Activated naive CD8-positive, alpha-beta T cell treated with anti-CD3 and anti-CD28 coated beads, Interleukin-2, amount 10 ng/mL, durations not matched to agents 7 days and 5 days (primary cell): ENCODE results near the gene KCNJ1. TPM values are rescaled to one million over a fixed set of nuclear protein-coding genes. Genes with fewer than 3 reads are reported as not detected.
A peak's percentile ranks its signal among the peaks of the same experiment; 100 is the strongest.

Experiments
- ATAC-seq: fragments of 150-1000 bp; cut with Tn5 transposase; one replicate; pipeline ENCODE4 v1.10.0; 2021; ENCODE audit warnings: low read depth, moderate library complexity
- POLR2A ChIA-PET: fragments of 350-600 bp; sonication (Branson Sonifier 250); formaldehyde crosslinking; loops from one replicate; lab custom pipeline; 2021; ENCODE audit warnings: antibody characterized with exemption; lab: Charles Lee
- DNase-seq: peaks from one replicate; pipeline ENCODE4 v3.0.0; 2021
- H3K27ac Mint-ChIP-seq: one replicate; pipeline ENCODE4 v1.8.0; 2022; ENCODE audit warnings: mild to moderate bottlenecking, mixed read lengths
- H3K27me3 Mint-ChIP-seq: one replicate; pipeline ENCODE4 v1.8.0; 2022; ENCODE audit warnings: mild to moderate bottlenecking, moderate library complexity, mixed read lengths
- H3K36me3 Mint-ChIP-seq: one replicate; pipeline ENCODE4 v1.8.0; 2021; ENCODE audit warnings: mild to moderate bottlenecking, mixed read lengths
- H3K4me1 Mint-ChIP-seq: one replicate; pipeline ENCODE4 v1.8.0; 2021; ENCODE audit warnings: mixed read lengths
- H3K4me3 Mint-ChIP-seq: one replicate; pipeline ENCODE4 v1.8.0; 2022; ENCODE audit warnings: mild to moderate bottlenecking, moderate library complexity, mixed read lengths
- H3K9me3 Mint-ChIP-seq: one replicate; pipeline ENCODE4 v1.8.0; 2021; ENCODE audit warnings: mixed read lengths
- total RNA-seq, 2 experiments: library from RNA; stranded (reverse); gene quantifications; one replicate each; pipeline ENCODE4 v1.2.3, GENCODE V29; 2021

The KCNJ1 gene
- total RNA-seq, 2 experiments from 2014 or later = 0.14 TPM; not detected in 1

DNA sequence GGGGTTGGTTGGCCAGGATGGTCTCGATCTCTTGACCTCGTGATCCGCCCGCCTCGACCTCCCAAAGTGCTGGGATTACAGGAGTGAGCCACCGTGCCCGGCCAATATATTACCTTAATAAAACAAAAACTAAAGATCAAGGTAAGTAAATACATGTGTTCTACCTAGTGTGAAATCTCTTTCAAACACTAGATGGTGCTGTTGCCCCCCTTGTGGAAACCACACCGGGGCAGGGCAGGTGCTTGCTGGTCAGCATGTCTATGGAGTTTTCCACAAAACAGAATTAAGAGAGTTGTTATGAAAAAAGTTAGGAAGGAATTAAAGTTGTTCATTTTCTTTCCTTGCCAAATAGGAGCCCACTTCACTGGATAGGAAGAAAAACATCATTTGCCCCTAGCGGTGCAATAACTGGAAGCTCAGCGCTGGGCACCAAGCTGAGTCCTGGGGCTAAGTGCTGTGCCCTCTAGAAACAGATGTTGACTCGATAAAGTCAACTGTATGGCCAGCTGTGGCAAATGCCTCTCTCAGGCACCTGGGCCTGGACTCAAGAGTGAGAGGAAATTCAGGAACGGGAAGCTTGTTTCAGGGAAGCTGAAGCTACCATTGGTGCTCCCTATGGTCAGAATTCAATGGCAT, 17.7 kb upstream of the KCNJ1 start:
- Mint-ChIP-seq H3K27me3 (peaks cover 55% of the 10 kb centered on the region), H3K4me3 (no peak overlapping the region)
- POLR2A ChIA-PET = interaction anchor here (1.5 kb wide), 1 partner anchor 72 kb away, joined by 3 read pairs; no protein-coding TSS in a partner anchor

GRCh38 chr11:128884054-128884453, 17.0 kb upstream of the KCNJ1 start:
- ATAC-seq (no peak), DNase-seq (no peak)
- no peak overlapping the region for H3K27ac Mint-ChIP-seq
- H3K36me3 Mint-ChIP-seq = no peaks in the 10 kb centered on the region
- H3K9me3 Mint-ChIP-seq = no peaks in the 10 kb centered on the region
- no peak overlapping the region for H3K4me3 Mint-ChIP-seq
- peaks cover 47% of the 10 kb centered on the region for H3K27me3 Mint-ChIP-seq
- H3K4me1 Mint-ChIP-seq = peaks cover 2% of the 10 kb centered on the region
- POLR2A ChIA-PET = no interaction called here

More for the DNA sequence above, 17.7 kb upstream of the KCNJ1 start:
- no peaks in the 10 kb centered on the region for H3K9me3 Mint-ChIP-seq
- no peak overlapping the region for H3K27ac Mint-ChIP-seq
- H3K36me3 Mint-ChIP-seq = no peaks in the 10 kb centered on the region
- DNase-seq (no peak), ATAC-seq (peak; percentile 83)
- H3K4me1 Mint-ChIP-seq = peaks cover 2% of the 10 kb centered on the region

DNA sequence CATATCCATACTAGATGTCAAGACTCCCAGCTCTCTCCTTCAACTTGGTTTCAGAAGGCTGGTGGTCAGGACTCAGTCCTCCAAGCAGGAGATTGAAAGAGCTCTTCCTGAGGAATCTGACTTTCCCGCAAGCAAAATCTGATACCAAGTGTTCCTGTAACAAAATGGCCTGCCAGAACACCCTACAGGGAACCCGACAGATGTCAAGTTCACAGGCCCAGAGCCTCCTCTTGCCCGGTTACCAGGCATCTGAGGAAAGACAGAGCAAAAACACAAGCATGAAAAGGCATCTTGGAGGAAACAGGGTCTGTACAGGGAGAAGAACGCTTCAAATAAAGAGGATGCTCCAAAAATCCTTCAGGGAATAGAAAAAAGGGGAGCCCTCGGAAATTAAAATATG, 15.4 kb upstream of the KCNJ1 start:
- no peaks in the 10 kb centered on the region for H3K9me3 Mint-ChIP-seq
- H3K4me3 Mint-ChIP-seq = no peak overlapping the region
- H3K27ac Mint-ChIP-seq = no peak overlapping the region
- H3K36me3 Mint-ChIP-seq = no peaks in the 10 kb centered on the region
- peaks cover 2% of the 10 kb centered on the region for H3K4me1 Mint-ChIP-seq
- H3K27me3 Mint-ChIP-seq = peaks cover 37% of the 10 kb centered on the region
- DNase-seq = no peak
- POLR2A ChIA-PET = no interaction called here
- ATAC-seq = no peak

DNA sequence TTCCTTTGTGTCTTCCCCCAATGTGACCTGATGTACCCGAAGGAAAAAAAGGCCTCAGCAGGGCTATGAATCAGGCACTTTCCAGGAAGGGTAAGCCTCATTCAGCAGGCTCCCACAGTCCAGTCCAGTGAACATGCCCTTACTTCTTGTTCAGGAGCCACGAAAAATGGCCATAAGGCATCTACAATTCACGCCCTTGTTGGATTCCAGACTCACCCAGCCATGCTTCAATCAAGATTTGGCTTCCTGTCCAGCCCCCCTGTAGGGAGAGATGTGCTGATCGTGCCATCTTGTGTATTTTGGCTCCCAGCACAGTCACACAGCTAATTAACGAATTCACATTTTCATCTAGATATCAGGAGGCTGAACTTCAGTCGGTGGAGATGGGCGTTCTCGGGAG, 14.1 kb upstream of the KCNJ1 start:
- no peaks in the 10 kb centered on the region for H3K9me3 Mint-ChIP-seq
- no peak overlapping the region for H3K4me3 Mint-ChIP-seq
- no peak for DNase-seq
- H3K27ac Mint-ChIP-seq = no peak overlapping the region
- H3K4me1 Mint-ChIP-seq = peaks cover 2% of the 10 kb centered on the region
- peaks cover 36% of the 10 kb centered on the region for H3K27me3 Mint-ChIP-seq
- POLR2A ChIA-PET = no interaction called here
- no peak for ATAC-seq
- H3K36me3 Mint-ChIP-seq = no peaks in the 10 kb centered on the region

- Mint-ChIP-seq H3K9me3 (no peaks in the 10 kb centered on the region), H3K4me3 (no peak overlapping the region), H3K27ac (no peak overlapping the region), H3K4me1 (peaks cover 1% of the 10 kb centered on the region), H3K36me3 (no peaks in the 10 kb centered on the region), H3K27me3 (peaks cover 34% of the 10 kb centered on the region)
- ATAC-seq (no peak), DNase-seq (peak; percentile 7)
- POLR2A ChIA-PET = no interaction called here
Observed at GRCh38 chr11:128879817-128880216, 12.7 kb upstream of the KCNJ1 start.

DNA sequence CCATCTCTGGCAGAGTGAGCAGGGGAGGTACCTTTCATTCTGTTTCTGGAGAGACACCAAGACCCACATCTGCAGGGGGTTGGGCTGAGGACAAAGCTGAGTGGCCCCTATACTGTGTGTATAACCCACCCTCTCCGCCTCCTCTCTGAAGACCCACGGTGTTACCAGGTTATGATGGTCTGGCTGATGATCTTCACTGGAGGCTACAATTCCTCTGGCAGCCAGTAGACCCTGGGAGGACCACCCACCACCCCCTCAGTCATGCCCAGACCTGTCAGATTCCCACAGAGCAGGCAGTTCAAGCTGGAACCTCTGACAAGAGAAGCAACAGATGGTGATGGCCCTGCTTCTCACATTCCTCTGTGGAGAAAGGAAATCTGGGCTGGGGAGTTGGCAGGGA, 11.4 kb upstream of the KCNJ1 start:
- ATAC-seq = no peak
- peak; percentile 19 for DNase-seq
- H3K4me3 Mint-ChIP-seq = no peak overlapping the region
- H3K27me3 Mint-ChIP-seq = peaks cover 37% of the 10 kb centered on the region
- H3K27ac Mint-ChIP-seq = no peak overlapping the region
- H3K36me3 Mint-ChIP-seq = no peaks in the 10 kb centered on the region
- H3K4me1 Mint-ChIP-seq = no peaks in the 10 kb centered on the region
- H3K9me3 Mint-ChIP-seq = no peaks in the 10 kb centered on the region
- POLR2A ChIA-PET = no interaction called here

DNA sequence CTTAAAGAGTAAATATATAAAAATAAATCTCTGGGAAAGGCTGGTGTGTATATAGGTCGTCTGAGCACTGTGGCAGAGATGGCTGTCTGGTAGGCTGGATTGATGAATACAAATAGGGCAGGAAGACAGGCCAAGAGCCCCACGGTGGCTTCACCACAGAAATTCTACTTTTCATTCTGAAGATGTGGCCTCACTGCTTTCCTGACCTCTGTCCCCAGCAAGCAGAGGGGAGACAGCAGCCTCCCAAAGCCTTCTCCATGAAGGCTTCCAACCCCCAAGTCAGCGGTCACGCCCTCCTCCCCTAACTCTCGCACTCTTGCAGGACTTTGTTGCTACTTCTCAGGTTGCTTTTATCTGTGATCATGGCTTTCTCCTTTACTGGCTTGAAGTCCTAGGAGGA, 10.6 kb upstream of the KCNJ1 start:
- no peak for ATAC-seq
- no peak overlapping the region for H3K4me3 Mint-ChIP-seq
- H3K27ac Mint-ChIP-seq = no peak overlapping the region
- POLR2A ChIA-PET = no interaction called here
- H3K27me3 Mint-ChIP-seq = peaks cover 33% of the 10 kb centered on the region
- DNase-seq = no peak
- no peaks in the 10 kb centered on the region for H3K9me3 Mint-ChIP-seq
- H3K4me1 Mint-ChIP-seq = no peaks in the 10 kb centered on the region
- no peaks in the 10 kb centered on the region for H3K36me3 Mint-ChIP-seq

DNA sequence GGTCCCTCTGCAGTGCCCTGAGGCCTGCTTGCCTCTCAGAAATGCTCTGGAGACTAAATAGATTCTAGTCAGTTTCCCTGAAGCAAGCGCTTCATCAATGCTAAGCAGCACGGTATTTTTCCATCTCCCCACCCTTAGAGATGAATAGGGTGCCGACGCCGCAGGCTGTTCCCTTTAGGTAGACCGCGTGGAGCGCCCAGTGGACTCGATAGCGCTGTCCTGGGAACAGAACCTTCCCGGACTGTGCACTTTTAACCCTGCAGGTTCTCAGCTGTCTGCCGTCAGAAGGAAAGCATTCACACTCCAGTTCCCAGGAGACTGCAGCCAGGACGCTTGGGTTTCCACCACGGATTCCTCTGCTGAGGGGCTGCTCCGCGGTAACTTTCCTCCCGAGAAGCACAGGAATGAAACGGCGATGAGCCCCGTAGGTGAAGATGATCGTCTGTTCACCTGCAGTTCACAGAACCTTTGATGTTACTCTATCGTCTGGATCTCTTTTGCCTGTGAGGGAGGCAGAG, 9.1 kb upstream of the KCNJ1 start:
- Mint-ChIP-seq H3K36me3 (no peaks in the 10 kb centered on the region), H3K27me3 (peaks cover 24% of the 10 kb centered on the region), H3K4me3 (no peak overlapping the region), H3K4me1 (no peaks in the 10 kb centered on the region), H3K27ac (no peak overlapping the region), H3K9me3 (no peaks in the 10 kb centered on the region)
- ATAC-seq = no peak
- DNase-seq = no peak
- POLR2A ChIA-PET = no interaction called here

DNA sequence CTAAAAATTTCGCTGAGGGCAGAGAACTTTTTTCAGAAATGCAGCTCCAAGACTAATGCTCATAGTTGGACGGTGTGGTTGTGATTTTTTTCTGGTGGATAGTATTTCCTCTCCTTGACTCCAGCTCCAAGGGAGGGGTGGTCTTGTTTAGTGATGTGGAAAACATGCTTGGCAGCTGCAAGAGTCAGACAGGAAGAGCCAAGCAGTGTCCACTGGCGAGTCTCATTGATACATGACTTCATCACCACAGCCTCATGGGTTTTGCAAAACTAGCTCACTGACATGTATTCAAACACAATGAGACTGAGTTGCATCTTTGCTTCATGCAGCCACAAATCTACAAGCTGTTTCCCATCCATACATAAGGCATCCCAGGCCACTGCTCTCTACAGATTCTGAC, 7.3 kb upstream of the KCNJ1 start:
- POLR2A ChIA-PET = interaction anchor here (0.6 kb wide), 1 partner anchor 384 kb away, joined by 3 read pairs; no protein-coding TSS in a partner anchor
- DNase-seq (peak; percentile 16), ATAC-seq (no peak)
- Mint-ChIP-seq H3K27ac (no peak overlapping the region), H3K36me3 (no peaks in the 10 kb centered on the region), H3K9me3 (no peaks in the 10 kb centered on the region), H3K4me1 (no peaks in the 10 kb centered on the region), H3K4me3 (no peak overlapping the region), H3K27me3 (peaks cover 22% of the 10 kb centered on the region)

- POLR2A ChIA-PET = no interaction called here
- DNase-seq = no peak
Observed at GRCh38 chr11:128872594-128872993, 5.5 kb upstream of the KCNJ1 start.

GRCh38 chr11:128872094-128872493, 5.0 kb upstream of the KCNJ1 start:
- H3K27me3 Mint-ChIP-seq = peaks cover 22% of the 10 kb centered on the region
- no peak overlapping the region for H3K4me3 Mint-ChIP-seq
- no peak overlapping the region for H3K27ac Mint-ChIP-seq
- POLR2A ChIA-PET = no interaction called here
- H3K36me3 Mint-ChIP-seq = no peaks in the 10 kb centered on the region
- no peaks in the 10 kb centered on the region for H3K4me1 Mint-ChIP-seq
- no peak for ATAC-seq
- DNase-seq = no peak
- no peaks in the 10 kb centered on the region for H3K9me3 Mint-ChIP-seq

More at GRCh38 chr11:128872594-128872993, 5.5 kb upstream of the KCNJ1 start:
- H3K27me3 Mint-ChIP-seq = peaks cover 22% of the 10 kb centered on the region
- no peaks in the 10 kb centered on the region for H3K36me3 Mint-ChIP-seq
- no peaks in the 10 kb centered on the region for H3K9me3 Mint-ChIP-seq
- no peak overlapping the region for H3K4me3 Mint-ChIP-seq
- no peak overlapping the region for H3K27ac Mint-ChIP-seq
- H3K4me1 Mint-ChIP-seq = no peaks in the 10 kb centered on the region
- ATAC-seq = no peak

DNA sequence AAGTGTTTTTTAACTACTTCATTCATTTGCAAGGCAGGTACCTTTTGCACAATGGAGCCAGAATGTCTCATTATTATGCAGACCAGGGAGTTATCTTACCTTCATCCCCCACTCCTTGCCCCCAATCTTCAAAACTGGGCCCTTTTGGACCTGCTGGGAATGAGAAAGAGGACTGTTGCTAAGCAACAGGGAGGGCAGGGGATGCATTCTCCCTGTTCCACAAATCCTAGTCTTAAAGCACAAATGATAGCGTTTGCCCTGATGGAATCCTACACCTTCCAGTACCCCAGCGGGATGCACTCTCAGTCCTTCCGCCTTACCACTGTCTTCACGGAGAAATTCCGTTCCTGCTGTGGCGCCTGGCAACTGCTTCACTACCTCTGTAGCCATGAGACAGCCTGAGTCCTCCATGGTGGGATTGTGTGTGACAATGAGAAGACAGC, 4.1 kb upstream of the KCNJ1 start:
- no peaks in the 10 kb centered on the region for H3K4me1 Mint-ChIP-seq
- H3K27me3 Mint-ChIP-seq = peaks cover 22% of the 10 kb centered on the region
- no peak overlapping the region for H3K27ac Mint-ChIP-seq
- H3K9me3 Mint-ChIP-seq = no peaks in the 10 kb centered on the region
- no peaks in the 10 kb centered on the region for H3K36me3 Mint-ChIP-seq
- POLR2A ChIA-PET = no interaction called here
- H3K4me3 Mint-ChIP-seq = no peak overlapping the region
- DNase-seq (no peak), ATAC-seq (no peak)

DNA sequence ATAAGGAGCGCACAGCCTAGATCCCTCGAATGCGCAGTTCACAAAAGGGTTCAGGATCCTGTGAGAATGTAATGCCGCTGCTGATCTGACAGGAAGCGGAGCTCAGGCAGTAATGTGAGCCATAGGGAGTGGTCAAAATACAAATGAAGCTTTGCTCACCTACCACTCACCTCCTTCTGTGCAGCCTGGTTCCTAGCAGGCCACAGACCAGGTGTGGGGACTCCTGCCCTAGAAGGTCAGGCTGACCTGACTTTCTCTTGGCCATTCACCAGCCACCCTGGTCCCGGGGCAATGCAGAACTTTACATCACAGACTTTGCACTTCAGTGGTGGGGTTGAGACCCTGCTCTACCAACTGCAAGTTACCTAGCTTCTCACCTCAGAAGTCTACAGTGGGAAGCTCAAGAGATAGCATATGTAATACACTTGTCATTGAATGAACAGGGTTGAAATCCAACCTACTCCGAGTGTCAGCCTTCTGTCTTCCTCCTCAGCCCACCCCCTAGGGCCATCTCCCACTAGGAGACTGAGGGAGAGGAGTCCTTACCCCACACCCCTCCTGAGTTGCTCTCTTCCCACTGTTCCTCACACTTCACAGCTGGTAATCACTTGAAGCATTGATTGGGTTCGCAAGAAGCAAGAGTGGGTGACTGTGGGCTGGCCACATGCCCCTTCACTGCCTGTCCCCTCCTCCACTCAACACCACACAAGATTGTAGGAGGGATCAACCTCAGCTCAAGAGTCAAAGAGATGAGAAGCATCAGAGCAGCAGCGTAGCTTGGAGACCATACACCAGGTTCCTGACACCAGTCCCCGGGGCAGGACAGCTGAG, 2.0 kb upstream of the KCNJ1 start:
- H3K4me1 Mint-ChIP-seq = no peaks in the 10 kb centered on the region
- no peak overlapping the region for H3K4me3 Mint-ChIP-seq
- H3K27me3 Mint-ChIP-seq = peaks cover 12% of the 10 kb centered on the region
- H3K27ac Mint-ChIP-seq = no peak overlapping the region
- POLR2A ChIA-PET = no interaction called here
- DNase-seq (peak; percentile 58), ATAC-seq (peak; percentile 66)
- H3K9me3 Mint-ChIP-seq = no peaks in the 10 kb centered on the region
- no peaks in the 10 kb centered on the region for H3K36me3 Mint-ChIP-seq

DNA sequence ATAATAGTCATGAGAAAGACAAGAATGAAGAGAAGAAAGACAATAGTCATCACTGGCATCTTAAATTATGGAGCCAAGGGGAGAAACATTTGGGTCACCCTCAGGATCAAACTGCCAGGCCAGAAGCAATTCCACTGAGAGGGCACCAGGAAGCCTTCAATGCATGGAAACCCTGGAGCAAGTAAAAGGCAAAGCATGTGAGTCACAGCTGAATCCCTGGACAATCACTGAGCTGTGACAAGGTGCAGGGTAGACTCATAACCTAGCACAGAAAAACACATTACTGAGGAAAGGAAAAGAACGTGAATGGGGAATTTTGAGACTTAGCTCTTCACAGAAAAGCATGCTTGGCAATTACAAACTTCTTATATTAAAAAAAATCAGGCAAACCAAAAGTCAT, 1.6 kb downstream of the KCNJ1 start:
- Mint-ChIP-seq H3K4me1 (no peaks in the 10 kb centered on the region), H3K36me3 (no peaks in the 10 kb centered on the region), H3K27ac (no peak overlapping the region), H3K27me3 (peaks cover 4% of the 10 kb centered on the region), H3K9me3 (no peaks in the 10 kb centered on the region), H3K4me3 (no peak overlapping the region)
- DNase-seq (no peak), ATAC-seq (no peak)
- POLR2A ChIA-PET = no interaction called here
